Measurements from ENCODE around the gene AKR7A3.

DNA sequence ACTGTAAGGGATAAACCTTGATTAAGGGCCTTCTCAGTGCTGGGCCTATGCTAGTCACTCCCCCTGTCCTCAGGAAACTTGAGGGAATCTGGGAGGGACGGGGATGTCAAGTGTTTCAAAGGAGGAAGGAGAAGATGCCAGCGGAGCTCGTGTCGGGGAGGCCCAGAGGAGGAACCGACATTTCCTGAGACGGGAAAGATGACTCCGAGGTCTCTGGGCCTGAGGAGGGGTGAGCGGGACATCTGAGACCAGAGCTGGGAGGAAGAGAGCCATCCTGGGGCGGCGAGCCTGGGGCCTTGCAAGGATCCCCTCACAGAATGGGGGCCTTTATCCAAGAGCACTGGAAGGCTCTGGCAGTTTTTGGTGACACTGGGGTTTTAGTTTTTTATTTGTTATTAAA lies 33.9 kb upstream of the AKR7A3 start:
- TF ChIP-seq TAF1 (IDR thresholded peaks at IDR 0.05; ENCODE audit: borderline replicate concordance, low read depth, low read length): no peak
- TF ChIP-seq CTCF (IDR thresholded peaks at IDR 0.05): no peak
- TF ChIP-seq EP300 (IDR thresholded peaks at IDR 0.05; ENCODE audit: borderline replicate concordance in 1 of 2, low read depth in 1 of 2, low read length in 1 of 2): no peak
- no peak for TF ChIP-seq MXI1 (IDR thresholded peaks at IDR 0.05; ENCODE audit: low read depth, low read length)
- TF ChIP-seq MEF2A (IDR thresholded peaks at IDR 0.05; ENCODE audit: borderline replicate concordance, low read depth): no peak
- TF ChIP-seq RAD21 (IDR thresholded peaks at IDR 0.05; ENCODE audit: low read length): no peak
- TF ChIP-seq SMC3 (IDR thresholded peaks at IDR 0.05; ENCODE audit: low read depth, low read length): no peak
